Activated CD4-positive, alpha-beta T cell treated with anti-CD3 and anti-CD28 coated beads, Interleukin-2, amount 50 U/mL, for 1 hour (primary cell): Measurements from ENCODE around the gene NBEA.

ENCODE experiments used
- DNase-seq: peaks from one replicate; pipeline ENCODE4 v3.0.0-alpha.2; 2020

NBEA gene

DNA sequence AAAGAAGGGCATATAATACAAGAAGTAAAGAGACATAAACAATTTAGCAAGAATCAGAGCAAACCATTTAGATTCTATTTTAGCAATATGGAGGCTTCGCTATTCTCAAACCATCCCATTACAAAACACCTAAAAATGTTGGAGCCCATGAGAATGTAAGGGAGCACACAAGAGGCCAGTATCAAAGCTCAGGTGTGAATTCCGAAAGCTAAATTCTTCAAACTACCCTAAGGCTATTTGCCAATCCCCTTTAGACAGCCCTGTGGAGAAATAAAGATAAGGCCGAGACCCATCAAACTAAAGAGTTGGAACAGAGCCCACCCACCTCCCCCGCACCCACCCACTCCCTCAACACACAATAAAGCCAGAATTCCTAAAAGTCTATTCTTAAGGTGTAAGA is 745.3 kb downstream of the NBEA start:
- DNase-seq, result no peak

DNA sequence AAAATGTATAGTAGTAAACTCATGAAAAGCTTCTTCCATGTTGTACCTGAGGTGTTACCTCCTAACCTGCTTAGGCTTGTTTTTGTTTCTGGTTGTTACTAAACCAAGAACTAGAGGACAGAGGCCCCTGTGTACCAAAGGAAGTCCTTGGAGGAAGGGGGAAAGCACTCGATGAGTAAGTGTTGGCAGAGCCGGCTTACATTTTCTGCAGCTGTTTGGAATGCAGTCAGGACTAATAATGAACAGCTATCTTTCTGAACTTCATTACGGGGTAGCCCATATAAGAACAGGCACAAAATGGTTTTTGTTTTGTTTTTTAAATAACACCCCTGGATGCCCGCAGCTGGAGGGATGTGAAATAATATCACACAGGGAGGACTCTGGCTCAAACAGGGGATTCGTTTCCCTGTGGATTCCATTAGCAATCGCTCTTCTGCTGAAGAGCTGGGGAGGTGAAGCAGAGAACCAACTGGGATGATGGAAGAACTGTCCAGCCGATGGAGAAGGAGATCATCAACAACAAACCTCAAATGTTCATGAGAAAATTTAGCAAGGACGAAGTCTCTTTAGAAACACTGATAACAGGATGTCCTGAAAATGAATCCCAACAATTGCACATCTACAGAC is 748.6 kb downstream of the NBEA start:
- DNase-seq, result no peak

DNA sequence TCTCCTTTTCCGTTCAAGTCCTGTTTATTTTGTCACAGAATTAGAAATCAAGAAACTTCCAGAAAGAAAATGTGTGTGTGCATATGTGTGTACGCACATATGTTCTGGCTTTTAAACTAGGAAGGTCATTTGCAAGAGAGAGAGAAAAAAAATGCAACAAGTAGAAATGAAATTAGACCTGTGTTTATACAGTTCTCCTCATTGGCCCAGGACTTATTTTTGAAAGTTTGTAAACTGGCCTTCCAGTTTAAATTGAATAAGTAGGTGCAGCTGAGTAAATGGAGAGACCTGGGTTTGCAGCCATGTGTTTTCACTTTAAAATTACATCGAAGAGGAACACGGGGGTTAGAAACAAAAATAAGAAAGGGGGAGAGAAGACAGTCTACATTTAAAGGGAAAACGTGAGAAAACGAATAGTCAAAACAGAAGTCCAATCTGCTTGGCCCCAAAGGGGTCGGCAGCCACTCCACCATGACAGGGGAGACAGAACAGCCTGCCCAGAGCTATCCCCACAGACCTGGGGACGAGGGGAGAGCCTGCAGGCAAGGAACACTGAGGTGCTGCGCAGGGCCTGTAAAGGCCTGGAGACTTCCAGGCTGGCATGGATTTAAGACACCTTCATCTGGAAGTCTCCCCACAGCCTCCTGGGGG is 751.2 kb downstream of the NBEA start:
- DNase-seq, result no peak

DNA sequence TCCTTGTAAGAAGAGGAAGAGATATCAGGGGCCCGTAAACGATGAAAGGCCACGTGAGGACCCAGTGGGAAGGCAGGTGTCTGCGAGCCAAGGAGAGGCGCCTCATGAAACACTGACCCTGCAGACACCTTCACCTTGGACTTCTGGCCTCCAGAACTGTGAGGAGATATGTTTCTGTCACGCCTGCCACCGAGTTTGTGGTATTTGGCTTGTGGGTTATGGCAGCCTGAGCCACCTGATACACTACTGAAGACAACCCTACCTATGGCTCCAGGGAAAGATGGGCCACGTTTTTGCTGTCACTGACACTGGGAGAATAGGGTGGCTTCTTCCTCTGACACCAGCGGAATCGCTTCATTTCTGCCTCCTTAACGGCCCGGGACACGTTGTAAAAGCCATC is 752.0 kb downstream of the NBEA start:
- no peak for DNase-seq

DNA sequence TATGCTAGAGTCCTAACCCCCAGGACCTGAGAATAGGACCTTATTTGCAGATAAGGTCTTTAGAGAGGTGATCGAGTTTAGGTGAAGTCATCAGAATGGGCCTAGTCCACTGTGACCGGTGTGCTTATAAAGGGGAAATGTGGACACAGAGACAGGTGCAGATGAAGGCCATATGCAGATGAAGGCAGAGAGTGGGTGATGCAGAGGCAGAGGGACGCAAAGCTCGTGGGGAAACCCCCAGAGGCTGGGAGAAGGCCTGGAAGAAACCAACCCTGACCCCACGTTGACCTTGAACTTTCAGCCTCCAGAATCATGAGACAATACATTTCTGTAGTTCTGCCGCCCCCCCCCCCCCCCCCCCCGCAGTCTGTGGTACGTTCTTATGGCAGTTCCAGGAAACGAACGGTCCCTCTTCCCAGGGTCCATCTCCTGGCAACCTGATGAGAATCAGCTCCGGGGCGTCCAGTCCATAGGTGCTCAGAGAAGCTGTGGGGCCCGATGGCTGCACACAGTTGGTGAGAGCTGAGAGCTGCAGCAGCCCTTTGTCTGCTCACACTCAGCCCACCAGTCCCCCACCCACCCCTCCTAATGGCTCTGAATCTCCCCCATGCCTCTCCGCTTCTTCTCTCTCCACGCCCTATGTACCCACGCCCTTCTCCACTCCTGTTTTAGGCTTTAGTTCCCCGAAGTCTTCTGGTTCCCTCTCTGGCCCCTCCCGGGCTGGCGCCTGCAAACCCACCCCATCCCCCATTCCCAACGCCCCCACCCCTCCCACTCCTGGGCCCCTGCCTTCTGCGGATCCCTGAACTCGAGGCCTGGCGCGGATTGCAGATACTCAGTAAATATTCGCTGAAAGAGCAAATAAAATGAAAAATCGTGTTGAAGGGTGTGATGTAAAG is 752.7 kb downstream of the NBEA start:
- DNase-seq, result no peak

DNA sequence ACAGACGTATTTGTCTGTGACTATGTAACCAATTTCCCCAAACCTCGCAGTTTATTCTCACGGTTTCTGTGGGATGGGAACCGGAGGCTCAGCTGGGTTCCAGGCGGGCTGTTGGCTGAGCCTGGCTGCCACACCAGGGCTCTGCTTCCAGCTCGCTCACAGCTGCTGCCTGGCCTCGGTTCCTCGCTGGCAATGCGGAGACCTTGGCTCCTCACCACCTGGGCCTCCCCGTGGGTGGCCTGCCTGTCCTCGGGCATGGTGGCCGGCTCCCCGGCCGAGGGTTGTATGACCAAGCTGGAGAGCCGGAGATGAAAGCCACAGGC is 753.3 kb downstream of the NBEA start:
- DNase-seq, result no peak

DNA sequence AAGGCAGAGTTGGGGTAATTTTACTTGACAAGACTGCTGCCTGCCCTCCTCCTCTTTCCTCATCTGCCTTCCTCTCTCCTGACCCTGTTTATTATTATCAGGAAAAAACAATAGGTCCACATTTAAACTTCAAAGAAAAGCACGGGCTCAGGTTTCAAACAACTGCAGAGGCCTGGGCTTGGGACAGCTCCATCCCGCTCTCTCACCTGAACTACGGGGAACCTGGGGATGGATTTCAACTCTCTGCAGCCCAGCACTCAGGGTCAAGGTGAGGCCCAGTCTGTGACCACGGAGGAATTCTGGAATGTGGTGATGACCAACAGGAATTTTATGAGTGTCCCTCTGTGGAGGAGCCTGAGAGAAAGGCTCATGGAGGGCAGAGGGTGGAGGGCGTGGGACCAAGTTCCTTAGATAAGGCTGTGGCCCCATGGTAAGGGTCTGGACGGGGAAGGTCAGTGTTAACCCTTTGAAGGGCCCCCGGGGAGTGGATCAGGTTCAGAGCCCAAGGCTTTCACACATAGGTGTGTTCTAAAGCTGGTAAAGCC is 755.2 kb downstream of the NBEA start:
- DNase-seq, result no peak

DNA sequence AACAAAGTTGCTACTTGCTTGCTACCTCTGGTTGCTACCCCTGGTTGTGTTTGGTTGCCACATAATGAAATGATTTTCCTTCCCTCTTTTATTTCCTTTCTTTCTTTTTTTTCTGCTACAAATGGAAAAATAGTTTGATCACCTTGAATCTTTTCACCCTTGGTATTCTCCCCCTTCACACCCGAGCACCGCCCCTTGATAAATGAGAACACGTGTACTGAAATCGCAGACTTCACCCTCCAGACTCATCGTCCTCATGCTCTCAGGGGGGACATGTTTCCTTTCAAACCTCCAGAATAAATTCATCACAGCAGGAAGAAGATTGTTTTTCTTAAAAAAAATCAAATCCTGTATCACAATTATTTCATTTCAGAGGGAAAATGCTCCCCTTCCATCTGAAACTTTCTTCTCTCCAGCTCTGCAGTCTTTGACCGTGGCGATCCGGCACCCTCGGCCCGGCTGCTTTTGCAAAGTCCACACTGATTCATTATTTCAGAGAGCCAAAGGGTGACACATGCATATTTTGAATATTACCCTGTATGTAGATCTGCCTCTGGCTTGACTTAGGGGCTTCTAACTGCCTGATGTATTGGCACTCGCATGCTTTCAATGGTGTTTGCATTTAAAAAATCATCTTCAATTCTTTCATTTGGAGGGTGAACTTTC is 757.0 kb downstream of the NBEA start:
- DNase-seq, result no peak

DNA sequence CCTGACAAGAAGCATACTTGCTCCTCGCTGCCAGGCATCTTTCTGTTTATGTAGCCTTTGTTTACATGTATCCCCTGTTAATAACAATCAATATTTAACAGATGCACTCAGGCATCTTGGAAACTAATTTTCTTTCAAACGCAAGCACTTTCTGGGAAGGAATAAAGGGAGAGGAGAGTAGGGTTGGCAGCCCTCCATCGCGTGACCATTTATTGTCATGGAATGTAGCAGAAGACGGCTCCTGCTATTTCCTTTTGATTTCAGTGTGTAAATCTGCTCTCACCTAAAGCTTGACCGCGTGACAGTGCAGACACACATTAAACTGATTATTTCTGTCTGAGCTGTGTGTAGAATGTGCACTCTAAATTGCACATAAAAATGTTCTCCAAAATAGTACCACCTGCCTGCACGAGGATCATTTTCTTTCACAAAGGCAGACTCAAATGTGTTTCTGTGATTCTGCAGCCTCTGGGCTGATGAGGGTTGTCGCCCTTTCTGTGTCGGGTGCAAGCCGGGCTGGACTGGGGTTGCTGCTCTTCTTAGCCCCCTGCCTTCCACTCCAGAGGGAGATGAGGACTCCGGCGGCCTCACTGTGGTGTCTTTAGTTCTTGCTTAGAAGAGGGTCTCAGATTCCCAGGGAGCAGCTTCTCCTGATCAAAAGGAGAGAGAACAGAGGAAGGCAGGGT is 757.9 kb downstream of the NBEA start:
- DNase-seq, result no peak

DNA sequence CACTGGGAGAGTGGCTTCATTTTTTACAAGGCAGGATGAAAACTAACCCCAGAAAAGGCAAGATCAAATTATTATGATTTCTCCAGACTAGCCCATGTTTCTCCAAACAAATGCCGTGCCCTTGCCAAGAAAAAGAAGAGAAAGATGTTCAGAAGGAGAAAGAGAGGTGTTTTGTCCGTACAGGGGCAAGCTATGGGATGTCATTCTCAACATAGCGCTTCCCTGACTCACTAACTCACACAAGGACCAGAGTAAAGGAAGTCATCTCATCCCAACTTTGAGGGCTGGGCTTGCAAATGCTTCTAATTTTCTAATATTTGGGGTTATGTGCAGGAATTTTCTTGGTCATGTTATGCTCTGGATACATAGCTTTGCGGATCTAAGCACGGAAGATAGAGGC is 758.6 kb downstream of the NBEA start:
- DNase-seq, result no peak

DNA sequence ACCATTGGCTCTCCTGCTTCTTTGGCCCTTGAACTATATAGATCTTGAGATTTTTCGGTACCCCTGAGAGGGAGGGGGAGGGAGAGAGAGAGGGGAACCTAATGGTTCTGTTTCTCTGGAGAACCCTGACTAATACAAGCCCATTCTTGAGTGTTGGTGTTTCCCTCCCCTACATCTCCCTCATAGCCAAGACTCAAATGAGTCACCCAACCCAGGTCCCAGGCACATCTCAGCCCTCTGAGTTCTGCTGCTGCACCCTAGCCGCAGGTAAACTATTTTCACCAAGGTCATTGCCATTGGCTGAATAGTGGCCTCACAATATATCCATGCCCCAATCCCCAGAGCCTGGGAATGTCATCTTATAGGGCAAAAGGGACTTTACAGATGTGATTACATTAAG is 760.2 kb downstream of the NBEA start:
- DNase-seq, result no peak

DNA sequence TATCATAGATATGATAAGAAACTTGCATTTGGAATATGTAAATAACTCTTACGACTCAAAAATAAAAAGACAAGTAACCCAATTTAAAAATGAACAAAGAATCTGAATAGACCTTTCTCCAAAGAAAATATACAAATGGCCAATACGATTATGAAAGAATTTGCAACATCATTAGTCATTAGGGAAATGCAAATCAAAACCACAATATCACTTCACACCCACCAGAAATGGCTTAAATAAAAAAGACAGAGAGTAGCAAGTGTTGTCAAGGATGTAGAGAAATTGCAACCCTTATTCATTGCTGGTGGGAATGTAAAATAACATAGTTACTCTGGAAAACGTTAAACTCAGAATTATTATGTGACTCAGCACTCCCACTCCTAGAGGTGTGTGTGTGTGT is 761.0 kb downstream of the NBEA start:
- no peak for DNase-seq

DNA sequence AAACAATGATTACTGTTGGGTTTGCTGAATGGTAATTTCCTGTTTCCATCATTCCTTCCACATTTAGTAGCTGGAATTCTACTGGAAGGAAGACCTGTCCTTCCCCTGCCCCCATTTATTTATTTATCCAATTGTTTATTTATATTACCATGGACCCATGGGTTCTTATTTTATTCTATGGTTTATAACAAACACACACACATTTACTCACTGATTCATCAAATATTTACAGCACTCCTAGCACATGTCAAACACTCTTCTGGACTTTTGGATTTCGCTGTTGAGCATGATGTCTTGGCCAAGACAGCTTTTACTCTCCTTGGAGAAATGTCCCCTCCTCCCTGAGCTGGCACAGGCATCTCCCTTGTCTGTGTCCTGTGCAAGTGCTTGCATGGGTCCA is 762.3 kb downstream of the NBEA start:
- DNase-seq, result no peak

DNA sequence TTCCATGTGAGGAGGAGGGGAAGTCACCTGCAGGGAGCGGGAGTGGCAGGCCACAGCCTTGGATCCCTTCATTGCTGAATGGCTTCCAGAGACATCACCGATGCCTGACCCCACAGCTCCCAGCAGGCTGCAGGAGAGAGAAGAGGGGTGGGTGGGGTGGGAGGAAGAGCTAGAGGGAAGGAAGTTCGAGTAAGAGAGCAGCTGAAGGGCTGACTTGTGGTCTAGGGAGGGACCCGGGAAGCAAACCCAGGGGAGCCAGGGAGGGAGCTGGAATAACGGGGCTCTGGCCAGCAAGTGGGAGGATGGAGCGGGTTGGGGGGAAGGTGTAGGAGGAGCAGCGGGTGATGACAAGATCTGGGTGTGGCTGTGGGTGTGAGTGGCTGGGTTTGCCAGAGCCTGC is 764.2 kb downstream of the NBEA start:
- DNase-seq, result no peak

DNA sequence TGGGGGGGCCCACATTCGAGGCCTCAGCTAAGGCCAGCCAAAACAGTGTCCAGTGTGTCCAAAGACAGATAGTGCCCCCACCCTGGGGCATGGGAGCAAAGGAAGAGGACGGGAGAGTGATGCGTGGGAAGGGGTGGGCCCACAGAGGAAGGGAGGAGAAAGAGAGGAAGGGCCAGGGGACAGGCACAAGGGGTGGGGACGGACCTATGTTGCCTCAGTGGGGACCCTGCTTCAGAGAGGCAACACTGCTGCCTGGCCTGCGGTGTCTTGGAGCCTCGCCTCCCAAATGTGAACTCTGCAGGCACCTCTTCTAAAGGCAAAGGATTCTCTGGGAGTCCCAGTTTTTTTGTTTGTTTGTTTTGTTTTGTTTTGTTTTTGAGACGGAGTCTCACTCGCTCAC is 764.7 kb downstream of the NBEA start:
- no peak for DNase-seq

DNA sequence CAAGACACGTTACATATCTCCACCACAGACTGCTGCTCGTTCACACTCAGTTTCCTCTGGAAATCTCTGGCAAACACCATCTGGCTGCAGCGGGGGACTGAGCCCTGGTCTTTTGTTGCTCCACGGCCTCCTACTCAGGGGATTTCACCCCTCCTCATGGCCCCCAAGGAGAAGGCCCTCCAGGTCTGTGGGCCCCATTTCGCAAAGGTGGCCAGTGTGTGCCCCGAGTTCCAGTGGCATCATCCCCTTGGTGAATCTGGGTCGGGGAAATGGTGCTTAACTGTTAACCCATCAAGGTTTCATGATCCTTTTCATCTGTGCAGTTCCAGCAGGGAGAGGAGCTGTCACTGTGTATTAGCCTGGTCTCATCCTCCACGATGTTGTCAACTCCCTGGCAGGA is 769.8 kb downstream of the NBEA start:
- no peak for DNase-seq

DNA sequence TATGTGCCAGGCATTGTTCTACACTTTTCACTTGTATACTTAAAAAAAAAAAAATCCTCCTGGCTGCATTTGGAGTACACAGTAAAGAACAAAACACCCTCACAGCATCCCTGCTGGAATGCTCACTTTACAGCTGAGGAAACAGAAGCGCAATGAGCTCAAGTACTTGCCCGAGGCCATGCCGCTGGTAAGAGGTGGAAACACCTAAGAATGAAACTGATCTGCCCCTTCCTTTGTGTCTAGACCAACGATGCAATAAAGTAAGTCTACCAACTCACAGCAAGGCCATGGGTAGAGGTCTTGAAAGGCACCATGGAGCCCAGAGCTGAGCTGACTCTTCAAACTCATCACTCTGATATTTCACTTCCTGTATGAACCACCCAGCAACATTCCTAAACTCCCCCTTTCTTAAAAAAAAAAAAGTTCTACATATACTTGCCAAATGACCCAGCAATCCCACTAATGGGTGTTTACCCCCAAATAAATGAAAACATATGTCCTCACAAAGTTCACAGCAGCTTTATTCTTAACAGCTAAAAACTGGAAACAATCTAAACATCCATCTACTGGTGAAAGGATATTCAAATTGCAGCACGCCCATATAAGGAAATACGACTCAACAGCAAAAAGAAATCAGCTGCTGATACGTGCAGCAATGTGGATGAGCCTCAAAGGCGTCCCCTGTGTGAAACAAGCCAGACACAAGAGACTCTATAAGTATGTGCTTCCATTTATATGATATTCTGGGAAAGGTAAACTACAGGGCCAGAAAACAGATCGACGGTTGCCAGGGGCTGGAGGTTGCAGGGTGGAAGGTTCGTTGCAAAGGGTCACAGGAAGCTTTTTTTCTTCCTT is 771.1 kb downstream of the NBEA start:
- DNase-seq, result no peak

DNA sequence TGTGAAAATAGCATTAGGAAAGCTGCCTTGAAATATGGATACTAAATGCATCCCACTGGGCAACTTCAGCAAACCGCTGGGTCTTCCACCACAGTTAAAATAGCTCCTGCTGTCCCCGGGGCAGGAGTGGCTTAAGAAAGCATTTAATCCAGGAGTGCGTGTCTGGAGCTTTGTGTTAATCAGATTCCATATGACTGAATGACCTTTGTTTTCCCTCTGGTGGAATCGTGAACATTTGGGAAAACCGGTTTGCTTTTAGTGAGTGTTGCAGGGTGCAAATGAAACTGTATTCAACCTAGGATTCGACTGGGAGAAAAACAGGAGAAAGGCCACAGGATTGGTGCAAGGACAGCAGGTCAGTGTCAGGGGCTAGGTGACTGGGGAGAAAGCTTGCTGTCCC is 772.1 kb downstream of the NBEA start:
- DNase-seq, result no peak

DNA sequence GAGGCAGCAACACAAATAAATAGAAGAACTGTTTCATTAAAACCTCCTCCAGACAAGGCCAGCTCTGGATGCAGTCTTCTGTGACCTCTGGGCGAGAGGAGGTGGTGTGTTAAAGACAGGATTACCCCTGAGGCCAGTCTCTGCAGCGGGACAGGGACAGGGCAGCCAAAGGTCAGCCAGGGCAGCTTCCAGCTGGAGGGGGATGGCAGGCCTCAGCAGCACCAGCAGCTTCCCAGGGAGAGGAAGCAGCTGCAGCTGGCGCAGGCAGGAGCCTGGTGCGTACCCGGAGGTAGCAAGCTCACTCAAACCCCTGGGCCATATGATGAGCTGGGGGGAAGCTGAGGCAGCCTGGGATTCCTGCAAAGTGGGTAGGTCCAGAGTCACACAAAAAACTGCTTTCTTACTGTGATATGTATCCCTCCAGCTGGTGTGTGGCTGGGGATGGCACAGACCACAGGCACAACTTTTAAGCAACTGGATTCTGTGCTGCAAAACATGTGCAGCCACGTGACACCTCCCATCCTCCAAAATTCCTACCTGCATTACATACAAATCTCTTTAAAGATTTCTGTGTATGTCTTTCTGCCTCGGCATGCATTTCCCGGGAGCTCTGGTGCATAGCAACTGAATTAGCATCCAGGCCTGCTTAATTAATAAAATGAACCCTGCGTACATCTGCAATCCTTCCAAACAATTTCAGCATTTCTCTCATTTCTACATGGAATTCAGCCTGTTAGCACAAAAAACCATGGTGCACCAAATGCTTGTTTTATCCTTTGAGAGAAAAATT is 772.7 kb downstream of the NBEA start:
- DNase-seq, result no peak

DNA sequence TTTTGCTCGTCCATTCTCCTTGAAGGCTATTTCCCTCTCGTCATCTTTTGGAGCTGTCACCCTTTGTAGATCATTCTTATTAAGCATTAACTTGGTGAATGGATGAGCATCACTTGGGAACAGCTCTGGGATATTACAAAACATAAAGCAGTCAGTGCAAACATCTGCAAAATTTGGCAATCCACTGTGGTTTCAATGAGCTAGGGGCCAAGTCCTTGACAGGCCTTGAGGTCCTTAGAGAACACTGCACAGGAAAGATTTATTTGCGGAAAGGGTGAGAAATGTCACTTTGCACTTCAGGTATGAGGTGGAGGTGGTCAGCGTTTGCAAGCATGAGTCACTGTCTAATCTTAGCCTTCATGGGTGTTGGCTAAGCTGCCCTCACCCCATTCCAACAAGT is 774.1 kb downstream of the NBEA start:
- DNase-seq, result no peak

DNA sequence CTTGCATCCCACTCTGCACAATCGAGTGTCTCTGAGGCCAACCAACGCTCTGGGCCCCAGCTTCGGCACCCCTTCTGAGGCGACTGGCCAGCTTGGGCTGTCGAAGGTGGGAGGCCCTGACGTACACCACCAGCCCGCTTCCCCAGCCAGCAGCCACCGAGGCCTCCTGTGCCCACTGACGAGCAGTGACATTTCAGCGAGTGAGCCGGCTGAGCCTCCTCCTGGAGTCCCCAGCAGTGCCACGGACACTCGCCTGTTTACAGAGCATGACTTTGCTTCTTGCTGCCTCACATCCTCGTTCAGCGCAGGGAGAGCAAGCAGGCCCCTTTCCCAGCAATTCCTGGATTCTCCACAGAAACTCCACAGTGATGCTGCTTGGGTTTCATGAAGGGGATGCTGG is 774.7 kb downstream of the NBEA start:
- no peak for DNase-seq
